ENCODE measurements around the gene ZYX. TPM values are rescaled to one million over a fixed set of nuclear protein-coding genes. Genes with fewer than 3 reads are reported as not detected.

Gene ZYX
- total and polyA plus RNA-seq, 2 of the 13 experiments (the other 11 are each of a cell fraction or from before 2014, with no cell fraction given) = 9.9 to 13.7 TPM

- Histone ChIP-seq H3K9ac (ENCODE audit: insufficient read depth, low read depth, low read length) (no peak overlapping the region), H2AFZ (ENCODE audit: low read length) (no peak overlapping the region), H3K27me3 (ENCODE audit: control insufficient read depth in 1 of 2, insufficient read depth in 2 of 2, low read length in 2 of 2) (no peaks in the 10 kb centered on the region; a peak in 1 of 5 replicates), H3K4me3 (replicated peaks in 1 of 3; ENCODE audit: insufficient read depth in 1 of 3, low read depth in 2 of 3, low read length in 3 of 3) (no peak overlapping the region), H3K27ac (ENCODE audit: extremely low read length, insufficient read depth, low read length) (no peak overlapping the region), H3K36me3 (replicated peaks in 1 of 2; ENCODE audit: control insufficient read depth in 1 of 2, insufficient read depth in 2 of 2, low read length in 2 of 2) (no peaks in the 10 kb centered on the region), H4K20me1 (ENCODE audit: insufficient read depth, low read length) (no peaks in the 10 kb centered on the region), H3K4me2 (ENCODE audit: low read depth, low read length) (no peak overlapping the region), H3K79me2 (ENCODE audit: insufficient read depth, low read length) (no peaks in the 10 kb centered on the region), H3K4me1 (ENCODE audit: insufficient read depth, low read length) (peaks cover 25% of the 10 kb centered on the region), H3K9me3 (ENCODE audit: low read length) (no peaks in the 10 kb centered on the region)
- WGBS (ENCODE audit: low lambda C conversion rate) = 73% methylated on average over 7 of the region's 9 CpGs
- intact Hi-C loops (cut with micrococcal nuclease; ENCODE audit: unreplicated experiment) = no loop called here
- ChIA-PET POLR2A (interaction anchor here (2.3 kb wide), 1 partner anchor 10 kb away, joined by 8 read pairs; no protein-coding TSS in a partner anchor), CTCF (ENCODE audit: low intra/inter-chr PET ratio, low total read pairs) (no interaction called here)
- BruUV-seq (replicated peaks) = no TSS peak
- no peak for TF ChIP-seq ZNF775 (CRISPR knock-in tag; IDR thresholded peaks at IDR 0.05; ENCODE audit: borderline replicate concordance)
- TF ChIP-seq ZNF670 (CRISPR knock-in tag; IDR thresholded peaks at IDR 0.05; ENCODE audit: borderline replicate concordance) = no peak
- no peak for TF ChIP-seq ZNF275 (CRISPR knock-in tag; IDR thresholded peaks at IDR 0.05; ENCODE audit: borderline replicate concordance)
- TF ChIP-seq TIGD3 (CRISPR knock-in tag; IDR thresholded peaks at IDR 0.05; ENCODE audit: borderline replicate concordance) = no peak
- no peak for TF ChIP-seq MTF2 (CRISPR knock-in tag; IDR thresholded peaks at IDR 0.05; ENCODE audit: borderline replicate concordance)
- no peak for TF ChIP-seq SATB2 (CRISPR knock-in tag; IDR thresholded peaks at IDR 0.05)
- no peak for TF ChIP-seq KMT2A (CRISPR knock-in tag; IDR thresholded peaks at IDR 0.05)
- TF ChIP-seq ZNF598 (CRISPR knock-in tag; IDR thresholded peaks at IDR 0.05; ENCODE audit: borderline replicate concordance) = no peak
- TF ChIP-seq CHD2 (IDR thresholded peaks at IDR 0.05; ENCODE audit: low read depth, low read length) = no peak
- TF ChIP-seq ZBTB1 (CRISPR knock-in tag; IDR thresholded peaks at IDR 0.05; ENCODE audit: borderline replicate concordance) = no peak
- no peak for TF ChIP-seq IKZF4 (CRISPR knock-in tag; IDR thresholded peaks at IDR 0.05; ENCODE audit: borderline replicate concordance, low read depth, not compliant biosample characterization)
- no peak for TF ChIP-seq ZNF576 (CRISPR knock-in tag; IDR thresholded peaks at IDR 0.05)
- TF ChIP-seq, protein P1, sequence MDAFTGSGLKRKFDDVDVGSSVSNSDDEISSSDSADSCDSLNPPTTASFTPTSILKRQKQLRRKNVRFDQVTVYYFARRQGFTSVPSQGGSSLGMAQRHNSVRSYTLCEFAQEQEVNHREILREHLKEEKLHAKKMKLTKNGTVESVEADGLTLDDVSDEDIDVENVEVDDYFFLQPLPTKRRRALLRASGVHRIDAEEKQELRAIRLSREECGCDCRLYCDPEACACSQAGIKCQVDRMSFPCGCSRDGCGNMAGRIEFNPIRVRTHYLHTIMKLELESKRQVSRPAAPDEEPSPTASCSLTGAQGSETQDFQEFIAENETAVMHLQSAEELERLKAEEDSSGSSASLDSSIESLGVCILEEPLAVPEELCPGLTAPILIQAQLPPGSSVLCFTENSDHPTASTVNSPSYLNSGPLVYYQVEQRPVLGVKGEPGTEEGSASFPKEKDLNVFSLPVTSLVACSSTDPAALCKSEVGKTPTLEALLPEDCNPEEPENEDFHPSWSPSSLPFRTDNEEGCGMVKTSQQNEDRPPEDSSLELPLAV (CRISPR knock-in tag; conservative IDR thresholded peaks at IDR 0.05; ENCODE audit: low read depth) = no peak
- no peak for TF ChIP-seq NR2F6 (IDR thresholded peaks at IDR 0.05)
- no peak for TF ChIP-seq NR2F6 (CRISPR knock-in tag; IDR thresholded peaks at IDR 0.05)
- TF ChIP-seq XRCC5 (optimal IDR thresholded peaks at IDR 0.05; ENCODE audit: low read length) = no peak
- TF ChIP-seq HOXA9 (CRISPR knock-in tag; IDR thresholded peaks at IDR 0.05; ENCODE audit: borderline replicate concordance) = no peak
- in situ Hi-C loops (cut with HindIII; ENCODE audit: extremely low pct_ligation_motif_present, low pct_unique_long_range_greater_than_20kb) = no loop called here
- FAIRE-seq (no peak), ATAC-seq (no peak), DNase-seq (ENCODE audit: low spot score) (no peak)
Measured at GRCh38 chr7:143405173-143406001, 24.2 kb downstream of the ZYX start.

Data from HepG2 (cell line).